IMR-90 (cell line): Measurements from ENCODE around the gene ZDHHC14. TPM values are rescaled to one million over a fixed set of nuclear protein-coding genes. Genes with fewer than 3 reads are reported as not detected.

Source experiments
- ATAC-seq: fragments of 200-7000 bp; cut with Tn5 transposase; 2 replicates; pipeline ENCODE4 v1.9.1; 2020; ENCODE audit warnings: low read depth, mild to moderate bottlenecking, moderate library complexity
- BruUV-seq: library from RNA; stranded (reverse); fragments of 400-500 nt; replicated peaks from 2 replicates; lab custom pipeline; 2021; lab: Mats Ljungman, UMichigan
- CTCF ChIA-PET: fragments of 300-600 bp; formaldehyde crosslinking; extraction: SDS; loops from one replicate; lab custom pipeline; 2021; ENCODE audit warnings: antibody characterized with exemption; lab: Yijun Ruan, JAX
- POLR2A ChIA-PET: fragments of 300-600 bp; sonication (Branson Sonifier 250); formaldehyde crosslinking; loops from one replicate; lab custom pipeline; 2022; ENCODE audit warnings: antibody characterized with exemption; ENCODE audit not compliant: unreplicated experiment; lab: Charles Lee
- DNase-seq: peaks from one replicate; pipeline ENCODE4 v3.0.0; 2013
- H2AFZ ChIP-seq: replicated peaks from 2 replicates; pipeline ENCODE3; 2013; ENCODE audit warnings: low read length, mild to moderate bottlenecking; ENCODE audit not compliant: poor library complexity
- H2AK5ac ChIP-seq: 2 replicates; pipeline ENCODE4 v1.6.1; 2013; ENCODE audit warnings: low read depth, low read length, inconsistent platforms
- H2AK9ac ChIP-seq: replicated peaks from 2 replicates; pipeline ENCODE3; 2013; ENCODE audit warnings: mild to moderate bottlenecking, low read depth, low read length, moderate library complexity; ENCODE audit not compliant: poor library complexity
- H2BK120ac ChIP-seq: 2 replicates; pipeline ENCODE4 v1.6.1; 2013; ENCODE audit warnings: low read depth, low read length, inconsistent platforms
- H2BK15ac ChIP-seq: 3 replicates; pipeline ENCODE4 v1.6.1; 2013; ENCODE audit warnings: low read depth, low read length, inconsistent platforms
- H2BK20ac ChIP-seq: 2 replicates; pipeline ENCODE4 v1.6.1; 2013; ENCODE audit warnings: low read depth, mild to moderate bottlenecking, inconsistent platforms, low read length, moderate library complexity
- H2BK5ac ChIP-seq: 2 replicates; pipeline ENCODE4 v1.6.1; 2013; ENCODE audit warnings: mild to moderate bottlenecking, low read depth, low read length, inconsistent platforms; ENCODE audit not compliant: poor library complexity, severe bottlenecking
- H3K14ac ChIP-seq: replicated peaks from 2 replicates; pipeline ENCODE4 v1.6.1; 2013; ENCODE audit warnings: low read depth, low read length, inconsistent platforms
- H3K18ac ChIP-seq: 2 replicates; pipeline ENCODE4 v1.6.1; 2013; ENCODE audit warnings: low read depth, low read length, control low read depth
- H3K23ac ChIP-seq: 2 replicates; pipeline ENCODE4 v1.6.1; 2013; ENCODE audit warnings: low read depth, low read length, inconsistent platforms
- H3K27ac ChIP-seq: 2 replicates; pipeline ENCODE4 v1.5.1; 2013; ENCODE audit warnings: mild to moderate bottlenecking, control low read depth, low read length; ENCODE audit not compliant: insufficient read depth
- H3K27me3 ChIP-seq: 2 replicates; pipeline ENCODE4 v1.6.1; 2013; ENCODE audit warnings: low read length; ENCODE audit not compliant: control insufficient read depth, insufficient read depth
- H3K36me3 ChIP-seq: 2 replicates; pipeline ENCODE4 v1.6.1; 2013; ENCODE audit warnings: low read length, mixed read lengths; ENCODE audit not compliant: control insufficient read depth, insufficient read depth
- H3K4ac ChIP-seq: 2 replicates; pipeline ENCODE4 v1.6.1; 2013; ENCODE audit warnings: low read depth, low read length, inconsistent platforms
- H3K4me1 ChIP-seq: 2 replicates; pipeline ENCODE4 v1.6.1; 2013; ENCODE audit warnings: low read length, mixed read lengths; ENCODE audit not compliant: control insufficient read depth, insufficient read depth
- H3K4me2 ChIP-seq: 2 replicates; pipeline ENCODE4 v1.6.1; 2013; ENCODE audit warnings: low read depth, mild to moderate bottlenecking, control low read depth, low read length, moderate library complexity
- H3K4me3 ChIP-seq: 2 replicates; pipeline ENCODE4 v1.5.1; 2013; ENCODE audit warnings: low read depth, mild to moderate bottlenecking, control low read depth, low read length, moderate library complexity; ENCODE audit not compliant: insufficient read depth
- H3K56ac ChIP-seq: 2 replicates; pipeline ENCODE4 v1.6.1; 2013; ENCODE audit warnings: low read length, inconsistent platforms; ENCODE audit not compliant: insufficient read depth; ENCODE audit errors: extremely low read depth
- H3K79me1 ChIP-seq, 2 experiments: 2 replicates each; pipeline ENCODE4 v1.6.1; 2013; ENCODE audit warnings: low read length in 2 of 2, inconsistent platforms in 1 of 2, low read depth in 1 of 2
- H3K9ac ChIP-seq: 2 replicates; pipeline ENCODE4 v1.6.1; 2013; ENCODE audit warnings: low read depth, low read length, control low read depth
- H3K9me1 ChIP-seq: 2 replicates; pipeline ENCODE4 v1.6.1; 2013; ENCODE audit warnings: low read length, inconsistent platforms; ENCODE audit not compliant: insufficient read depth
- H3K9me3 ChIP-seq: 2 replicates; pipeline ENCODE4 v1.6.1; 2013; ENCODE audit warnings: low read length; ENCODE audit not compliant: control insufficient read depth, insufficient read depth
- H4K20me1 ChIP-seq: 2 replicates; pipeline ENCODE4 v1.6.1; 2013; ENCODE audit warnings: low read length, inconsistent platforms; ENCODE audit not compliant: insufficient read depth
- H4K5ac ChIP-seq: 2 replicates; pipeline ENCODE4 v1.6.1; 2013; ENCODE audit warnings: mild to moderate bottlenecking, low read depth, low read length, control low read depth
- H4K8ac ChIP-seq, 2 experiments: 2 replicates each; pipeline ENCODE4 v1.6.1; 2013; ENCODE audit warnings: low read depth in 2 of 2, low read length in 2 of 2, control low read depth in 1 of 2, inconsistent platforms in 1 of 2
- H4K91ac ChIP-seq: 2 replicates; pipeline ENCODE4 v1.6.1; 2013; ENCODE audit warnings: low read depth, low read length, inconsistent platforms; ENCODE audit not compliant: insufficient read depth
- BHLHE40 ChIP-seq: fragments of 150-350 bp; IDR thresholded peaks from 2 replicates; pipeline ENCODE4 v1.6.1; 2016; ENCODE audit warnings: mild to moderate bottlenecking, low read depth, low read length
- CEBPB ChIP-seq: IDR thresholded peaks from 2 replicates; pipeline ENCODE4 v1.6.1; 2012; ENCODE audit warnings: low read depth, low read length, improper control_type of control experiment
- CHD1 ChIP-seq: IDR thresholded peaks from 2 replicates; pipeline ENCODE4 v1.6.1; 2012; ENCODE audit warnings: low read depth, low read length, improper control_type of control experiment
- FOS ChIP-seq: fragments of 150-350 bp; IDR thresholded peaks from 2 replicates; pipeline ENCODE4 v1.6.1; 2016; ENCODE audit warnings: low read depth, low read length
- MAFK ChIP-seq: IDR thresholded peaks from 2 replicates; pipeline ENCODE4 v1.6.1; 2012; ENCODE audit warnings: low read depth, low read length, improper control_type of control experiment
- MAZ ChIP-seq: IDR thresholded peaks from 2 replicates; pipeline ENCODE4 v1.6.1; 2012; ENCODE audit warnings: low read depth, mild to moderate bottlenecking, low read length, improper control_type of control experiment, moderate library complexity, borderline replicate concordance
- MXI1 ChIP-seq: IDR thresholded peaks from 2 replicates; pipeline ENCODE4 v1.6.1; 2012; ENCODE audit warnings: low read depth, mild to moderate bottlenecking, low read length, moderate library complexity, borderline replicate concordance
- NFE2L2 ChIP-seq: fragments of 150-350 bp; IDR thresholded peaks from 2 replicates; pipeline ENCODE4 v1.6.1; 2016; ENCODE audit warnings: low read depth, mild to moderate bottlenecking, low read length
- POLR2A ChIP-seq: IDR thresholded peaks from 2 replicates; pipeline ENCODE4 v1.6.1; 2012; ENCODE audit warnings: mild to moderate bottlenecking, low read depth, low read length
- RAD21 ChIP-seq: IDR thresholded peaks from 2 replicates; pipeline ENCODE4 v1.6.1; 2012; ENCODE audit warnings: low read length, improper control_type of control experiment
- RCOR1 ChIP-seq: IDR thresholded peaks from 2 replicates; pipeline ENCODE4 v1.6.1; 2012; ENCODE audit warnings: mild to moderate bottlenecking, low read length, improper control_type of control experiment; ENCODE audit not compliant: insufficient replicate concordance
- RFX5 ChIP-seq: IDR thresholded peaks from 2 replicates; pipeline ENCODE4 v1.8.0; 2012; ENCODE audit warnings: low read depth, mild to moderate bottlenecking, low read length, moderate library complexity
- WGBS, 2 experiments: methylation state at CpG; one replicate each; pipeline versions ENCODE4 v1.1.5 to v1.1.7; 2013; ENCODE audit warnings: missing lambda C conversion rate in 2 of 2; ENCODE audit not compliant: insufficient read length in 1 of 2; ENCODE audit errors: extremely low coverage in 2 of 2; 5-methylcytosine and 5-hydroxymethylcytosine counted together
- dilution Hi-C: fragments of 300-500 bp; cut with HindIII; formaldehyde crosslinking; loops from one replicate; pipeline ENCODE4 v1.14.3; 2018; ENCODE audit warnings: low sequenced_read_pairs; ENCODE audit not compliant: unreplicated experiment
- in situ Hi-C: fragments of 300-500 bp; cut with MboI; formaldehyde crosslinking; loops from 3 replicates; pipeline ENCODE4 v1.14.3; 2019; ENCODE audit warnings: low sequenced_read_pairs, inconsistent platforms, mixed read lengths
- intact Hi-C: fragments of 100-400 bp; cut with micrococcal nuclease; formaldehyde crosslinking; loops from 2 replicates; pipeline ENCODE4 v1.10.0; 2022
- polyA plus RNA-seq, 3 experiments: library from polyadenylated mRNA; depleted of rRNA; stranded (reverse); fragments of >200 nt; gene quantifications; 2 replicates each; pipeline ENCODE4 v1.2.3, GENCODE V29; 2012; ENCODE audit warnings: low replicate concordance in 1 of 3
- total RNA-seq: library from RNA; depleted of rRNA; stranded (reverse); fragments of >200 nt; gene quantifications from 2 replicates; pipeline ENCODE4 v1.2.3, GENCODE V29; 2012
- TF ChIP-seq, protein P1 (sequence below): fragments of 150-350 bp; IDR thresholded peaks from 2 replicates; pipeline ENCODE4 v1.6.1; 2016; ENCODE audit warnings: low read depth, mild to moderate bottlenecking, low read length, moderate library complexity, borderline replicate concordance
- TF ChIP-seq, protein P2 (sequence below): conservative IDR thresholded peaks from 2 replicates; pipeline ENCODE4 v1.5.1; 2012; ENCODE audit warnings: mild to moderate bottlenecking, low read depth, low read length, improper control_type of control experiment
- TF ChIP-seq, protein P3 (sequence below): fragments of 150-350 bp; IDR thresholded peaks from 2 replicates; pipeline ENCODE4 v1.6.1; 2017; ENCODE audit warnings: mild to moderate bottlenecking, antibody characterized with exemption, low read length, low read depth

Gene ZDHHC14
- total and polyA plus RNA-seq, 2 of the 4 experiments (the other 2 are of a cell fraction), result 0.90 to 2.0 TPM

DNA sequence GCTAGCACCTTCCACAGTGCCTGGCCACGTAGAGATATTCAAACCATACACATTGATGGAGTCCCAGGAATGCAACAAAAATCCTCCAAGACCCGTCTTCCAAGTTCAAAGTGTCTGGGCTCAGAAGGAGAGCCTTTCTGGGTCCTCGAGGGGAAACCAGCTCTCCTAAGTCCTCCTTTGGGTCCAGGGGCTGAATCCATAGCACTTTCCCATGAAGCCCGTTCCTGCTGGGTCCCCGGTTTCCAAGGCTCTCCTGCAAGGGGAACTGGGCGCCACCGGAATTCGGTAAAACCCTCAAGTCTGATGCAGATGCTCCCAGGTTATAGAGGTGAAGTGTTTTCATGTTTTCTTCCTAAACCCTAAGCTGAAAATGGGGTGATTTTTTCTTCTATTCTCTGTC lies 340.8 kb downstream of the ZDHHC14 start:
- Histone ChIP-seq H3K56ac (no peak overlapping the region), H3K9me1 (no peaks in the 10 kb centered on the region), H3K27ac (no peak overlapping the region), H3K4me1 (peaks cover 5% of the 10 kb centered on the region; the same call in 1 of the 2 replicates), H3K4me3 (no peak overlapping the region), H2BK15ac (no peak overlapping the region), H2AK9ac (no peak overlapping the region), H4K91ac (no peak overlapping the region), H3K4ac (no peak overlapping the region), H3K18ac (no peak overlapping the region), H3K23ac (no peak overlapping the region), H3K14ac (no peak overlapping the region), H3K27me3 (peaks cover 3% of the 10 kb centered on the region), H3K36me3 (no peaks in the 10 kb centered on the region), H4K8ac (no peak overlapping the region), H2AK5ac (no peak overlapping the region), H3K9ac (no peak overlapping the region), H2BK5ac (no peak overlapping the region), H3K4me2 (no peak overlapping the region), H2BK120ac (no peak overlapping the region), H4K5ac (no peak overlapping the region), H4K20me1 (no peaks in the 10 kb centered on the region), H2AFZ (no peak overlapping the region), H2BK20ac (no peak overlapping the region), H3K9me3 (peaks cover 12% of the 10 kb centered on the region), H3K79me1 (no peaks in the 10 kb centered on the region)
- TF ChIP-seq RAD21 (no peak), BHLHE40 (no peak), NFE2L2 (no peak), POLR2A (no peak), MAZ (no peak), MAFK (no peak), CEBPB (no peak), CHD1 (no peak), RCOR1 (no peak), RFX5 (no peak), FOS (no peak), MXI1 (no peak)
- TF ChIP-seq, protein P1, sequence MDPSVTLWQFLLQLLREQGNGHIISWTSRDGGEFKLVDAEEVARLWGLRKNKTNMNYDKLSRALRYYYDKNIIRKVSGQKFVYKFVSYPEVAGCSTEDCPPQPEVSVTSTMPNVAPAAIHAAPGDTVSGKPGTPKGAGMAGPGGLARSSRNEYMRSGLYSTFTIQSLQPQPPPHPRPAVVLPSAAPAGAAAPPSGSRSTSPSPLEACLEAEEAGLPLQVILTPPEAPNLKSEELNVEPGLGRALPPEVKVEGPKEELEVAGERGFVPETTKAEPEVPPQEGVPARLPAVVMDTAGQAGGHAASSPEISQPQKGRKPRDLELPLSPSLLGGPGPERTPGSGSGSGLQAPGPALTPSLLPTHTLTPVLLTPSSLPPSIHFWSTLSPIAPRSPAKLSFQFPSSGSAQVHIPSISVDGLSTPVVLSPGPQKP, result no peak
- TF ChIP-seq, protein P2, sequence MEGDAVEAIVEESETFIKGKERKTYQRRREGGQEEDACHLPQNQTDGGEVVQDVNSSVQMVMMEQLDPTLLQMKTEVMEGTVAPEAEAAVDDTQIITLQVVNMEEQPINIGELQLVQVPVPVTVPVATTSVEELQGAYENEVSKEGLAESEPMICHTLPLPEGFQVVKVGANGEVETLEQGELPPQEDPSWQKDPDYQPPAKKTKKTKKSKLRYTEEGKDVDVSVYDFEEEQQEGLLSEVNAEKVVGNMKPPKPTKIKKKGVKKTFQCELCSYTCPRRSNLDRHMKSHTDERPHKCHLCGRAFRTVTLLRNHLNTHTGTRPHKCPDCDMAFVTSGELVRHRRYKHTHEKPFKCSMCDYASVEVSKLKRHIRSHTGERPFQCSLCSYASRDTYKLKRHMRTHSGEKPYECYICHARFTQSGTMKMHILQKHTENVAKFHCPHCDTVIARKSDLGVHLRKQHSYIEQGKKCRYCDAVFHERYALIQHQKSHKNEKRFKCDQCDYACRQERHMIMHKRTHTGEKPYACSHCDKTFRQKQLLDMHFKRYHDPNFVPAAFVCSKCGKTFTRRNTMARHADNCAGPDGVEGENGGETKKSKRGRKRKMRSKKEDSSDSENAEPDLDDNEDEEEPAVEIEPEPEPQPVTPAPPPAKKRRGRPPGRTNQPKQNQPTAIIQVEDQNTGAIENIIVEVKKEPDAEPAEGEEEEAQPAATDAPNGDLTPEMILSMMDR, result no peak
- TF ChIP-seq, protein P3, sequence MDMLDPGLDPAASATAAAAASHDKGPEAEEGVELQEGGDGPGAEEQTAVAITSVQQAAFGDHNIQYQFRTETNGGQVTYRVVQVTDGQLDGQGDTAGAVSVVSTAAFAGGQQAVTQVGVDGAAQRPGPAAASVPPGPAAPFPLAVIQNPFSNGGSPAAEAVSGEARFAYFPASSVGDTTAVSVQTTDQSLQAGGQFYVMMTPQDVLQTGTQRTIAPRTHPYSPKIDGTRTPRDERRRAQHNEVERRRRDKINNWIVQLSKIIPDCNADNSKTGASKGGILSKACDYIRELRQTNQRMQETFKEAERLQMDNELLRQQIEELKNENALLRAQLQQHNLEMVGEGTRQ, result no peak
- in situ Hi-C loops (no loop called here), intact Hi-C loops (no loop called here), dilution Hi-C loops (no loop called here)
- 57% methylated on average over 1 of the region's 8 CpGs; no CpG with 5 or more reads in 1 of the 2 experiments for WGBS, 2 experiments
- BruUV-seq, result no TSS peak
- ChIA-PET CTCF (no interaction called here), POLR2A (no interaction called here)
- no peak for ATAC-seq
- no peak for DNase-seq
